HUES48 (cell line): Measurements from ENCODE around the gene SLC25A5.
A peak's percentile ranks its signal among the peaks of the same experiment; 100 is the strongest.
"Not testable (repeated sequence)": the region's sequence is repeated elsewhere in the genome, so short reads cannot be mapped to it uniquely, and the experiment has no call there.

ENCODE experiments used
- H3K27ac ChIP-seq: one replicate; pipeline ENCODE4 v1.7.0; 2013; ENCODE audit warnings: low read depth, low read length, inconsistent platforms
- H3K27me3 ChIP-seq: 2 replicates; pipeline ENCODE4 v1.6.1; 2013; ENCODE audit warnings: mild to moderate bottlenecking, low read length; ENCODE audit not compliant: control insufficient read depth, insufficient read depth
- H3K36me3 ChIP-seq: 2 replicates; pipeline ENCODE4 v1.6.1; 2013; ENCODE audit warnings: low read length; ENCODE audit not compliant: control insufficient read depth, insufficient read depth
- H3K4me1 ChIP-seq: 2 replicates; pipeline ENCODE4 v1.6.1; 2013; ENCODE audit warnings: mild to moderate bottlenecking, low read length; ENCODE audit not compliant: control insufficient read depth, insufficient read depth
- H3K4me3 ChIP-seq: 2 replicates; pipeline ENCODE4 v1.5.1; 2013; ENCODE audit warnings: mild to moderate bottlenecking, low read depth, low read length
- H3K9ac ChIP-seq: 2 replicates; pipeline ENCODE4 v1.6.1; 2013; ENCODE audit warnings: mild to moderate bottlenecking, low read depth, low read length, moderate library complexity
- H3K9me3 ChIP-seq: 2 replicates; pipeline ENCODE4 v1.6.1; 2013; ENCODE audit warnings: low read length; ENCODE audit not compliant: control insufficient read depth, insufficient read depth

The SLC25A5 gene

GRCh38 chrX:119467842-119468550 lies at the start of gene SLC25A5:
Gene SLC25A5 (plus strand): TSS chrX:119468444. CDS start chrX:119468516, 72 bp downstream.
- peaks cover 30% of the 10 kb centered on the region for H3K9me3 ChIP-seq
- H3K9ac ChIP-seq: peak within 1 kb of the TSS; percentile 85
- H3K4me1 ChIP-seq: no peaks in the 10 kb centered on the region
- H3K36me3 ChIP-seq: peaks cover 24% of the 10 kb centered on the region
- no peaks in the 10 kb centered on the region for H3K27me3 ChIP-seq
- H3K4me3 ChIP-seq: peak within 1 kb of the TSS; percentile 87
- peak within 1 kb of the TSS; percentile 90 for H3K27ac ChIP-seq

DNA sequence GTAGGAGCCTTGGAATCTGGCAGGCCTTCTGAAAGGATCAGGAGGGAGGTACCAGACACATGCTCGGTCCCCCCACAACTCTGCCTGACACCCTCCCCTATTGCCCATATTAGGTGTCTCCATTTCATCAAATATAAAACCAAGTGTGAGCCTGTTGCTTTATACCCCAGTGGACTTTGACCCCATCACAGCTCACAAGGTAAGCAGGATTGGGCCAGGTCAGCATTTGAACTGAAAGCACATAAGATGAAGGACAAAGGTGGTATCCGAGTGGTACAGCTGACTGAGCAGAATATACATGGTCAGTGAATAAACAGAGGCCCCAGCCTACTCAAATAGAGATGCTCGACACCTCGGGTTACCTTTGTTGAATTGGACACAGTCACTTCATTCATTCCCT lies 49.1 kb upstream of the SLC25A5 start:
- no peak overlapping the region for H3K4me3 ChIP-seq
- H3K36me3 ChIP-seq: no peaks in the 10 kb centered on the region
- 0 out of 2 replicates have a peak, but pooled peaks cover 3% of the 10 kb centered on the region for H3K4me1 ChIP-seq
- H3K9ac ChIP-seq: no peak overlapping the region
- no peak overlapping the region for H3K27ac ChIP-seq
- H3K27me3 ChIP-seq: no peaks in the 10 kb centered on the region
- H3K9me3 ChIP-seq: peaks cover 22% of the 10 kb centered on the region

- Histone ChIP-seq H3K4me3 (no peak overlapping the region), H3K27ac (no peak overlapping the region), H3K9me3 (peaks cover 29% of the 10 kb centered on the region), H3K27me3 (no peaks in the 10 kb centered on the region), H3K36me3 (no peaks in the 10 kb centered on the region), H3K4me1 (0 out of 2 replicates have a peak, but pooled peaks cover 3% of the 10 kb centered on the region), H3K9ac (no peak overlapping the region)
Measured at GRCh38 chrX:119419898-119420297, 48.3 kb upstream of the SLC25A5 start.

DNA sequence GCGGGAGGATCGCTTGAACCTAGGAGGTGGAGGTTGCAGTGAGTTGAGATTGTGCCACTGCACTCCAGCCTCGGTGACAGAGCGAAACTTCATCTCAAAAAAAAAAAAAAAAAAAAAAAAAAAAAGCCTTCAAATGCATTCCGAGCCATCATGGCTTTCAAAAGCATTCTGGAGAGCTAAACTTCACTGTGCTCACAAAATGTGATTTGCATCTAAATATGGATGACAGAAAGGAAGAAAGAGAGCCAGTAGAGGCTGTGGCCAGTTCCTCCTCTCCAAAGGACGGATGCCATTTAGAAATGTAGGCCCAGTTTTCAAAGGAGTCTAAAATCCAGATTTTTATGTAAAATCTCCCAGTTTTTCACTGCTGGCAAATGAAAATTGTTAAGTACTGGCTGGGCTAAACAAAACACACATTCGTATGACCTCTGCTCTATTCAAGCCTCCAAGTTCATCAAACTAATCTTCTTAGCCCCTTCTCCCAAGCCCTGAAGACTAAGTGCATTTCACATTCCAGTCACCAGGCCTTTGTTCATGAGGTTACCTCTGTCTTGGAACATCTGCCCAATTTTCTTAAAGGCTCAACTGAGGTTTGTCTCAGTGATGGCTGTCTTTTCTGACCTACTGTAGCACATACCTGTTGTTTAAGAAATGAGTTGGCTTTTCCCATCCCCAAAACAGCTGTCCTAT lies 47.1 kb upstream of the SLC25A5 start:
- no peaks in the 10 kb centered on the region for H3K36me3 ChIP-seq
- H3K27me3 ChIP-seq: no peaks in the 10 kb centered on the region
- H3K9me3 ChIP-seq: peaks cover 29% of the 10 kb centered on the region
- H3K4me3 ChIP-seq: no peak overlapping the region
- no peak overlapping the region for H3K27ac ChIP-seq
- no peak overlapping the region for H3K9ac ChIP-seq
- H3K4me1 ChIP-seq: 0 out of 2 replicates have a peak, but pooled peaks cover 3% of the 10 kb centered on the region

DNA sequence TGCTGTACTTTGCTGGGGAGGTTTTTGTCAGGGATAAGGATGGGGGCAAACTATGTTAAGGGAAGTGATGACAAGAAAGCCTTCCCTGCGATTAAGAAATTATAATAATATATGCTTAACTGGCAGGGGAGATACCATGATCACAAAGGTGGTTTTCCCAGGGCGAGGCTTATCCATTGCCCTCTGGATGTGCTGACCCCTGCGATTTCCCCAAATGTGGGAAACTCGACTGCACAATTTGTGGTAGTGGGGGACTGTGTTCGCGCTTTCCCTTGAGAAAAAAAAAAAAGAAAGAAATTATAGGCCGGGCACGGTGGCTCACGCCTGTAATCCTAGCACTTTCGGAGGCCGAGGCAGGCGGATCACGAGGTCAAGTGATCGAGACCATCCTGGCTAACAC lies 44.6 kb upstream of the SLC25A5 start:
- no peak overlapping the region for H3K4me3 ChIP-seq
- no peaks in the 10 kb centered on the region for H3K27me3 ChIP-seq
- no peaks in the 10 kb centered on the region for H3K36me3 ChIP-seq
- H3K4me1 ChIP-seq: 0 out of 2 replicates have a peak, but pooled peaks cover 3% of the 10 kb centered on the region
- H3K9ac ChIP-seq: no peak overlapping the region
- no peak overlapping the region for H3K27ac ChIP-seq
- peaks cover 26% of the 10 kb centered on the region for H3K9me3 ChIP-seq

- H3K4me3 ChIP-seq: no peak overlapping the region
- H3K27ac ChIP-seq: no peak overlapping the region
- H3K4me1 ChIP-seq: 0 out of 2 replicates have a peak, but pooled peaks cover 3% of the 10 kb centered on the region
- H3K27me3 ChIP-seq: no peaks in the 10 kb centered on the region
- H3K9ac ChIP-seq: no peak overlapping the region
- peaks cover 21% of the 10 kb centered on the region for H3K9me3 ChIP-seq
- H3K36me3 ChIP-seq: no peaks in the 10 kb centered on the region
Measured at GRCh38 chrX:119424999-119425398, 43.2 kb upstream of the SLC25A5 start.

DNA sequence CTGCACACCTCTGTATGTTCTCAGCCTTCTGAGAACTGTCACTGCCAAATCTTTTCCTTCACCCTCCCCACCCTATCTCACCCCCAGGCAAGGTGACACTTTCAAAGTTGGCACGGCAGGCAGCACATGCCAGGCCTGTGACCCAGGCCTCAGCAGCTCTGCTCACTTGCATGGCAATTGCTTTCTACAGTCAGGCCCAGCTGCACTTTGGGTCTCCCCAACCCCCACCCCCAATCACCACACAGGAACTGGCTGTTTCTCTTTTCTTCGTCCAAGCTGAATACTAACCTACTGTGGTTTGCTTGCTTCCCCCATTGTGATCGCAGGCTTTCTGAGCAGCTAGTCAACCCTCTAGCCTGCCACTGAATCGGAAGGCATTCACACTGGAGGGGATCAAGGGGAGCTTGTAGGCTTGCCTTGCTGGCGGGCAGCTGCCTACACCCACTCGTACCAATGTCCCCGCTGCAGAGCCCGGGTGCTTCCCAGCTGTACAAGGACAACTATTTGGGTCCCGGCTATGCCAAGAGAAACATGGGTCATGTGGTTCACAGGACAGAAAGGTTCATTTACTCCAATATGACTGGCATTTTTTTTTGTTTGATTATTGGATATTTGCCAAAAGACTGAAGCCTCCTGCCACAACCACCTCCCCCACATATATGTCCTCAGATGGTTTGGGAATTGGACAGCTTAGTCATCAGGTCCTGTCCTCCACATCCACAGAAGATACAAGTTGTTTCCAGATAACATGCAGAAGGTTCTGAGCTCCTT lies 41.0 kb upstream of the SLC25A5 start:
- H3K9me3 ChIP-seq: peaks cover 23% of the 10 kb centered on the region
- H3K9ac ChIP-seq: no peak overlapping the region
- H3K4me1 ChIP-seq: no peaks in the 10 kb centered on the region
- no peaks in the 10 kb centered on the region for H3K36me3 ChIP-seq
- no peaks in the 10 kb centered on the region for H3K27me3 ChIP-seq
- H3K4me3 ChIP-seq: no peak overlapping the region; the same call in 1 of the 2 replicates
- H3K27ac ChIP-seq: no peak overlapping the region

DNA sequence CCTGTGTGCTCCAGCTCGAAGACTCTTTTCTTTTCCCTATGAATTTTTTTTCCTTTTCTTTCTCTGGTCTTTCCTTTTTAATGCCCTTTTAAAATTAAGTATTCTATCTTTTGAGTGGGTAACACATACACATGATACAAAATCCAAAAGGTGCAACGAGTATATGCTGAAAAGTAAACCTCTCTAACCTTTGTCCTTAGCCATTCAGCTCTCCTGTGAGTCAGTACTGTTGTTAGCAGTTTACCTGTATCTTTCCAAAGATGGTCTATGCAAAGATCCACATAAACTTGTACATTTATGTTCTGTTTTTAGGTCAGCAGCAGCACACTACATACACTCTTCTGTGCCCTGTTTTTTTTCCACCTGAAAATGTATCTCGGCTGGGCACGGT lies 40.5 kb upstream of the SLC25A5 start:
- no peaks in the 10 kb centered on the region for H3K27me3 ChIP-seq
- no peak overlapping the region for H3K27ac ChIP-seq
- no peak overlapping the region for H3K9ac ChIP-seq
- H3K36me3 ChIP-seq: no peaks in the 10 kb centered on the region
- no peaks in the 10 kb centered on the region for H3K4me1 ChIP-seq
- no peak overlapping the region for H3K4me3 ChIP-seq
- peaks cover 17% of the 10 kb centered on the region for H3K9me3 ChIP-seq

GRCh38 chrX:119429471-119429870 lies 38.8 kb upstream of the SLC25A5 start:
- Histone ChIP-seq H3K4me1 (no peaks in the 10 kb centered on the region), H3K27ac (no peak overlapping the region), H3K27me3 (no peaks in the 10 kb centered on the region), H3K36me3 (no peaks in the 10 kb centered on the region), H3K9ac (no peak overlapping the region), H3K4me3 (no peak overlapping the region), H3K9me3 (peaks cover 15% of the 10 kb centered on the region)

GRCh38 chrX:119441295-119441694 lies 26.9 kb upstream of the SLC25A5 start:
- not testable (repeated sequence) for H3K9ac ChIP-seq, H3K36me3 ChIP-seq, H3K4me1 ChIP-seq, H3K9me3 ChIP-seq, H3K27me3 ChIP-seq, H3K4me3 ChIP-seq, H3K27ac ChIP-seq

DNA sequence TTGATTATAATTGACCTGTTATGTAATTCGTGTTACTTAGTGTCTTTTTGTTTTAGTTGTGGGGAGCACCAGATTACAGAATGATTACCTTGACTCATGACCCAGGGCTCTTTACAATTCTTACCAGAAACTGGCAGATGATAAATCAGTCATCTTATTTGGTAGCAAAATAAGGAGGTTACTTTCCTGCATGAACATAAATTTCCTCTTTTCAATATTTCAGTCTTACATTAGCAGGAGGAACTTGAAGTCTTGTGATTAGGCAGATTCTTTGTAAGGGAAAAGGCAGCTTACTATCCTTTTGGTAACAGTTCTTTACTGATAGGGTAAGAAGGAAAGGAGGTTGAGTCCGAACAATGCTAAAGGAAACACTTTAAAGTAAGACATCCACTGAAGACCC lies 26.0 kb upstream of the SLC25A5 start:
- Histone ChIP-seq H3K27me3 (no peaks in the 10 kb centered on the region), H3K9ac (no peak overlapping the region), H3K4me1 (no peaks in the 10 kb centered on the region), H3K4me3 (no peak overlapping the region), H3K27ac (no peak overlapping the region), H3K36me3 (no peaks in the 10 kb centered on the region), H3K9me3 (no peaks in the 10 kb centered on the region; the same call in 1 of the 2 replicates)
